Activated CD4-positive, alpha-beta T cell treated with anti-CD3 and anti-CD28 coated beads, Interleukin-2, Interleukin-4, amounts not matched to agents 100 ng/mL and 50 ng/mL, durations not matched to agents 16 hours and 8 hours (primary cell): Measurements from ENCODE around the gene AK5.

Experiments used
- DNase-seq: peaks from one replicate; pipeline ENCODE4 v3.0.0-alpha.2; 2020; ENCODE audit warnings: low spot score

Gene AK5

GRCh38 chr1:77438236-77438913 is 156.6 kb downstream of the AK5 start:
- no peak for DNase-seq

GRCh38 chr1:77446841-77447555 is 165.2 kb downstream of the AK5 start:
- no peak for DNase-seq

GRCh38 chr1:77447669-77448068 is 165.8 kb downstream of the AK5 start:
- DNase-seq = no peak

GRCh38 chr1:77459881-77460280 is 178.1 kb downstream of the AK5 start:
- DNase-seq = no peak

- DNase-seq = no peak
Observed at GRCh38 chr1:77461691-77462090, 179.9 kb downstream of the AK5 start.

- no peak for DNase-seq
Observed at GRCh38 chr1:77463216-77463615, 181.4 kb downstream of the AK5 start.

GRCh38 chr1:77465139-77465538 is 183.3 kb downstream of the AK5 start:
- no peak for DNase-seq

GRCh38 chr1:77465922-77466321 is 184.1 kb downstream of the AK5 start:
- no peak for DNase-seq

- DNase-seq = no peak
Observed at GRCh38 chr1:77467021-77467595, 185.3 kb downstream of the AK5 start.

- no peak for DNase-seq
Observed at GRCh38 chr1:77467741-77468140, 185.9 kb downstream of the AK5 start.

GRCh38 chr1:77468257-77468948 is 186.6 kb downstream of the AK5 start:
- DNase-seq = no peak

- DNase-seq = no peak
Observed at GRCh38 chr1:77468949-77469710, 187.3 kb downstream of the AK5 start.

GRCh38 chr1:77471691-77472090 is 189.9 kb downstream of the AK5 start:
- DNase-seq = no peak

- no peak for DNase-seq
Observed at GRCh38 chr1:77473690-77474089, 191.9 kb downstream of the AK5 start.

- DNase-seq = no peak
Observed at GRCh38 chr1:77475641-77476040, 193.8 kb downstream of the AK5 start.

- DNase-seq = no peak
Observed at GRCh38 chr1:77476475-77476874, 194.7 kb downstream of the AK5 start.

GRCh38 chr1:77484334-77484733 is 202.5 kb downstream of the AK5 start:
- no peak for DNase-seq

GRCh38 chr1:77484926-77485325 is 203.1 kb downstream of the AK5 start:
- DNase-seq = no peak

- no peak for DNase-seq
Observed at GRCh38 chr1:77487631-77488030, 205.8 kb downstream of the AK5 start.

- no peak for DNase-seq
Observed at GRCh38 chr1:77489910-77490309, 208.1 kb downstream of the AK5 start.

- DNase-seq = no peak
Observed at GRCh38 chr1:77494026-77494425, 212.2 kb downstream of the AK5 start.

- no peak for DNase-seq
Observed at GRCh38 chr1:77498918-77499317, 217.1 kb downstream of the AK5 start.
